HG03469 (cell line): Measurements from ENCODE around the gene SLC6A3.

Source experiments
- ATAC-seq: cut with Tn5 transposase; IDR thresholded peaks from one replicate; pipeline ENCODE4 v1.9.1; 2021; ENCODE audit warnings: mild to moderate bottlenecking, moderate library complexity, moderate number of reproducible peaks; ENCODE audit not compliant: unreplicated experiment

The SLC6A3 gene

GRCh38 chr5:1356873-1357787 lies 88.1 kb downstream of the SLC6A3 start:
- ATAC-seq, result no peak

- no peak for ATAC-seq
These were observed 90.7 kb downstream of the SLC6A3 start for GRCh38 chr5:1354576-1354975.

DNA sequence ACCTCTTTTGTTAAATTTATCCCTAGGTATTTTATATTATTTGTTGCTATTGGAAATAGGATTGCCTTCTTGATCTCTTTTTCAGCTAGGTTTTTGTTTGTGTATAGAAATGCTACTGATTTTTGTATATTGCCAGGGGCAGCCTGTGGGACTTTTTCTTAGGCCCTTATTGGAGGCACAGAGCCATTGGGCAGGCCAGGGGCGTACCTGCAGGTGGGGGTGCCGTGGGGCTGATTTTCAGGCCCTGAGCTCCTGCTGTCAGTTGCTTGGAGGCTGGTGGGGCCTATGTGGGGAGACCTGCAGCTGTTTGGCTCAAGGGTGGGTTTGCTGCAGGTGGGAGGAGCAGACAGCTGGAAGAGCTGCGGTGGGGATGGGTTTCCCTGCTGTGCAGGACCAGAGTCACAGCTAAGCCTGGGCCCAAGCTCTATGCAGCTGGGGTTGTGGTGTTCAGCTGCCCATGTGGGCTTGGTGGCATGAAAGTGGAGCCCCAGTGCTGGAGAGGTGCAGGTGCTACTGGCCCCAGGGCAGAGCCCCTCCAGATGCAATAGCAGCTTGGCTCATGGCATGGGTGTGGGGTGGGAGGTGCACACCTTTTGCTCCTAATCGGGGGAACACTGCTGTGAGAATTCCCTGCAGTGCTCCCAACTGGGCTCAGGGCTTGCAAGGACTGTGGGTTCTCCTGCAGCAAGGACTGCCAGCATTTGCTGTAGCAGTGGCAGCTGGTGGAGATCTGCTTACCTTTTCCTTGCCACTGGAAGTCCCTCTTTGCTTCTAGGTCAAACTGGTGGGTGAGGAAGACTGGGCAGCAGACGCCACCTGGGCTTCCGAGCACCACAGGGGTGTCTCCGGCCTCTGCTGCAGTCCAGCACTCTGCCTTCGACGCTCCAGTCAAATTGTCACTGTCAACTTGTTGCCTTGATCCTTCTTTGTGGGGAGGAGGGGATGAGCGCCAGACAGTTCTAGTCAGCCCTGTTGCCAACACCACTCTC lies 92.7 kb downstream of the SLC6A3 start:
- no peak for ATAC-seq

- no peak for ATAC-seq
These were observed 94.1 kb downstream of the SLC6A3 start for GRCh38 chr5:1351156-1351555.

GRCh38 chr5:1349246-1349645 lies 96.0 kb downstream of the SLC6A3 start:
- ATAC-seq, result no peak

DNA sequence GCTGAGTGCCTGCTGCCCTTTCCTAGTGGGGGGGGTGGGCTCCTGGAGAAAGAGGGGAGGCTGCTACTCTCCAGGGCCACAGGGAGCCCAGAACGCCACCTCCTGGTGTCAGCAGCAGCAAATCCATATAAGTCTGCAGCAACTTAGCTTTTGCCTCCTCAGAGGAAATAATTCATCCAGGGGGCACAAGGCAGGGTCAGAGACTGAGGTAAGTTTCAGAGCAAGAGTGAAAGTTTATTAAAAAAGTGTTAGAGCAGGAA lies 96.3 kb downstream of the SLC6A3 start:
- ATAC-seq, result no peak

GRCh38 chr5:1347571-1347970 lies 97.7 kb downstream of the SLC6A3 start:
- no peak for ATAC-seq

GRCh38 chr5:1346627-1347440 lies 98.4 kb downstream of the SLC6A3 start:
- ATAC-seq, result no peak

DNA sequence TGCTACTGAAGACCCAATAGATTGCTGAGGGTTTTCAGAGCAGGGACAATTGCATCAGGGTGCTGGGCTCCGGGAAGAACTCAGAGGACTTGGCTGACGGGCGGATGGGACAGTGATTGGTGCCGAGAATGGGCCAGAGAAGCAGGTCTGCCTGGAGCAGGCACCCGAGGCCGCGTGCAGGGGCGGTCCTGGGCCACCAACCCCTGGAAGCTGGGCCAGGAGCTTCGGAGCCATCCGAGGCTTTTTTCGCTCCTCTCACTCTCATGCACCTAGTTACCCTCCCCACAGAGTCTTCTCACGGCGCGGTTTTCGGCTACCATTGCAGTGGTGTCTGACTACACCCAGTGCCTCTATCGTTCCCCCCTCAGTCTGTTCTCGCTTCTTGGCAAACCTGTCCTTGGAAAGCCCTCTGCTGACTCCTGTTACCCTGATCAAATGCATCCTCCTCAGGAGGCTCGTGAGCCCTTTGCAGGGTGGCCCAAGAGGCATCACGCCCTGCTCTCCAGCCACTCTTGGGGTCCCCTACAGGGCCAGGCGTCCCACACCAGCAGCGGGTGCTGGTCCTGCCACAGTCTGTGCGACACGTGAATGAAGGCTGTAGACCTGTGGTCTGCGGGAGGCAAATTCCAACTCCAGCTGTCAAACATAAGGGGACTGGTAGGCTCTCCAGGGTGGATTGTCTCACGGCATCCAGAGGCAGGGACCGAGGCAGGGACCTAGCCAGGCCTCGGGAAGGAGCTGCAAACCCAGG lies 99.2 kb downstream of the SLC6A3 start:
- no peak for ATAC-seq

DNA sequence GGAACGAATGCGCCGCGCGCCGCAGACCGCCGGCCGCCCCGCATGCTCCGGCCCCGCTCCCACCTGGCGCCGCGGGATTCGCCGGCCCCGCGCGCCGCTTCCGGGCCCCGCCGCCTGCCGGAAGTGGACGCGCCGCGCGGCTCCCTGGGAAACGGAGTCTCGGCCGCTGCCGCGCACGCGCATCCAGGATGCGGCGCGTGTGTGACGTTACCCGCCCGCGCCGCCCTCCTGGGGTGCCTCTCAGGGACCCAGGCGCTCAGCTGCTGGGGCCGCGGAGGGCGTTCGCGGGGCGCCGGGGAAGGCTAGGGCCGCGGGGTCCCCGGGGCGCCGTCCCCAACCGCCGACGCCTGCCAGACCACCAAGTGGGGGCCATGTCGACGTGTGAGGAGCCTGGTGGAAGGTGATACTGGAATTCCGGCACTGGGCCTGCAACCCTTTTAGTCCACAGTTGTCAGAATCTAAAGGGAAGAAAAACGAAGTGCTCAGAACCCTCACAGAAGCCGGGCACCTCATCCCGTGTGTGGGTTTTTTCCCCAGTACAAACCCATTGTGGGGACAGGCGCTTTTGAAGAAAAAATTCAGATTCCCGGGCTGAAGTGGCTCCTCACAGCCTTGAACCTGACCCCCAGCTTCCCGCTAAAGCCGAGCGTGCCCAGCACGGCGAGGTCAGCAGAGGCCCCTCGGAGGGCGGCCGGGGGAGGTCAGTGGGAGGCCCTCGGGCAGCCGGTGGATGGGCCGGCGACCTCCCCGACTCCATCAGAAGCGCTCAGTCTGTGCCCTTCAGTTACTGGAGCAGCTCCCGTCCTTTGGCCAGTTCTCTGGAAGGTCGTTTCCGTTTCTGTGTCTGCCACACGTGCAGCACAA lies 100.0 kb downstream of the SLC6A3 start, which contains the start of gene CLPTM1L:
CLPTM1L (minus strand) TSS at position 125 of the 864 bp plus-strand sequence. CDS start 258 bp downstream, outside the sequence.
- ATAC-seq, result peak; percentile 67

GRCh38 chr5:1343931-1344901 lies 101.0 kb downstream of the SLC6A3 start:
- ATAC-seq, result no peak

- ATAC-seq, result no peak
These were observed 101.9 kb downstream of the SLC6A3 start for GRCh38 chr5:1343315-1343751.
